GM19193 (cell line): ENCODE measurements around the gene TUBA3D.
"Not testable (repeated sequence)": the region's sequence is repeated elsewhere in the genome, so short reads cannot be mapped to it uniquely, and the experiment has no call there.

Experiments
- POLR2A ChIP-seq: IDR thresholded peaks from 4 replicates; pipeline ENCODE4 v1.6.1; 2011; ENCODE audit not compliant: insufficient read depth, insufficient read length; ENCODE audit errors: extremely low read depth

TUBA3D gene

GRCh38 chr2:131475831-131476230, at the start of gene TUBA3D:
TSS of gene TUBA3D (plus strand) at chr2:131476119. CDS start at chr2:131476200, 81 bp downstream.
- TF ChIP-seq POLR2A = no peak

DNA sequence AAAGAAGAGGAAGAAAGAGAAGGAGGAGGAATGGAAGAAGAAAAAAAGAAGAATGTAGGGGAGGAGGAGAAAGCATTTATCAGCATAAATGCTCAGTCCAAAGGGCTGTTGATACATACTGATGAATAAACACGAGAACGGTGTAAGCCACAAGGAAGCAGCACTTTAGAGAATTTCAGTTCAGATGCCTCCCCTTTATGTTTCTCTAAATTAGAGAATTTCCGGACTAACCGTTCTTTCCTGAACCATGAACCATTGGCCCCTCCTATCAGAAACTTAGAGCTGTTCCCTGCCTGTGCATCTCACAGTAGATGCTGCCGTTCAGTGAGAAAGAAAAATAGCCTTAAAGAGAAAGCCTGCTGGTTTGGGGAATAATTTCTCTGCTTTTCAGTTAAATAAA, 49.2 kb upstream of the TUBA3D start:
- TF ChIP-seq POLR2A = no peak

- no peak for TF ChIP-seq POLR2A
Observed at GRCh38 chr2:131431336-131431735, 44.6 kb upstream of the TUBA3D start.

DNA sequence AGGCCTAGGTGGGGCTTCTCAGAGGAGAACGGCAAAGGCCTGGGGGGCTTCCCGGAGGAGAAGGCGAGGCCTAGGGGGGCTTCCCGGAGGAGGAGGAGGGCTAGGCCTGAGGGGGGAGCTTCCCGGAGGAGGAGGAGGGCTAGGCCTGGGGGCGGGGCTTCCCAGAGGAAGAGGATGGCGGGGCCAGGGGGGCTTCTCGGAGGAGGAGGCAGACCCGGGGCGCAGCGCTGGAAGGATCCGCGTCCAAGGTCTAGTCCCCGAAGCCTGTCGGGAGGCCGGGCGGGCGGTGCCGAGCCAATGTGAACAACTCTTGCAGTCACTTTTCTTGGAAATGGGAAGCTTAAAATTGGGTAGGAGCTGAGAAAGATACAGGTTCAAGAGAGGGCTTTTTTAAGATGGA, 30.0 kb upstream of the TUBA3D start:
- no peak for TF ChIP-seq POLR2A

GRCh38 chr2:131488306-131489205, 12.6 kb downstream of the TUBA3D start:
- no peak for TF ChIP-seq POLR2A

DNA sequence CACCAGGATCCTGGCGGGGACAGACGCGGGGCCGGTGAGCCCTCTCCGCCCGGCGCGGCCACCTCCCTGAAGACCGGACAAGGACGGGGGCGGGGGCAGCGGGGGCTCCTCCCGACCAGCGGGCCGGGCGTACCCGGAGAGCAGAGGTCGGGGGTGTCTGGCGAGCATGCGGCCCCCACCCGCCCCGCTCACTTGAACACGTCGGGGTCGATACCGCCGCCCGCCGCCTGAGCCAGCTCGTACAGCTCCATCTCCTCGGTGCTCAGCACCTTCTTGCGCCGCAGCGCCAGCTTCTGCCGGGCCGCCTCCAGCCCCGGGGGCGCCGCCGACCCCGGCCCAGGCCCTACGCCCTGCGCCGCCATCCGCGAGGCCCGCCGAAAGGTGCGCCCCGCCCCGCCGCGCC, 16.1 kb downstream of the TUBA3D start, which contains the start of gene MZT2A:
Gene MZT2A, minus strand, starts transcription at position 383 of the 403 bp plus-strand sequence. Its CDS starts 21 bp downstream, at position 362.
- not testable (repeated sequence) for TF ChIP-seq POLR2A

- TF ChIP-seq POLR2A = peak; percentile 46
Observed at GRCh38 chr2:131492418-131493198, 16.7 kb downstream of the TUBA3D start.

- TF ChIP-seq POLR2A = no peak
Observed at GRCh38 chr2:131493199-131493968, 17.5 kb downstream of the TUBA3D start.

GRCh38 chr2:131509615-131510014, 33.7 kb downstream of the TUBA3D start:
- TF ChIP-seq POLR2A = no peak

DNA sequence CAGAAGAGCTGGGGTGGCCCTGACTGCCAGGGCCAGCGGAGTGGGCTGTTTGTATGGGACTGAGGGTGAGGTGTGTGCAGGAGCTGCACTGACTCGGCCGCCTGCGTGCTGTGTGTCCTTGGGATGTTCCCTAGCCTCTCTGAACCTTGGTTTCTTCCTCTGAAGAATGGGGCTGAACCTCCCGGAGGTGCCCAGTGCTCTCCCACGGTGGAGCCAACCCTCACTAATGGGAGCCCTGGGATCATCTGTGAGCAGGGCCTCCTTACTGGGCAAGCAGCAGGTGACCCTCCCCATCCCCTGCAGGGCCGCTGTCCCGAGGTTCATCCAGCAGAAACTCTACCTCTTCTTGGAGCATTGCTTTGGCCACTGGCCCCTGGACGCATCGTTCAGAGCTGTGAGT, 40.1 kb downstream of the TUBA3D start:
- no peak for TF ChIP-seq POLR2A

GRCh38 chr2:131517106-131517831, 41.4 kb downstream of the TUBA3D start:
- no peak for TF ChIP-seq POLR2A

GRCh38 chr2:131519466-131519865, 43.5 kb downstream of the TUBA3D start:
- TF ChIP-seq POLR2A = no peak

DNA sequence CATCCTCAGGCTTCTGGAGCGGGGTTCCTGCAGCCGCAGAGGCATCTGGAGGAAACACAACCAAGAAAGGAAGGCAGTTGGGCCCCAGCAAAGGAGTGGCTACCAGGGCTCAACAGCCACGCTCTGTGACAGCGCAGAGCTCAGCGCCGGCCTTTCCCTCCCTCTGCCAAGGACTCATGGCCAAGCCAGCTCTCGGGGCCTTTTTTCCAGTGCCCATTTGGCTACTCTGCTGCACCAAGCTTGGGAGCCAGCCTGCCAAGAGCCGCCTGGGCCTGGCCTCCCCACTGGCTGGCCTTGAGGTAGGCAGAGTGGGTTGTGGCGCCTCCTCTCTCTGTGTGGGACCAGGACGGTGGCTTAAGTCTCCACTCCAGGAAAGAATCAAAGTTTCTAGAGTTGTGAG, 44.6 kb downstream of the TUBA3D start:
- TF ChIP-seq POLR2A = no peak
